Neutrophil (primary cell): ENCODE results near the gene ATXN1.

Experiments
- H3K27ac ChIP-seq: fragments of 200-600 bp; sonication (generic); 2 replicates; pipeline ENCODE4 v1.5.1; 2016; ENCODE audit warnings: mild to moderate bottlenecking, moderate library complexity
- H3K27me3 ChIP-seq: fragments of 200-600 bp; sonication (generic); 2 replicates; pipeline ENCODE4 v1.6.0; 2016; ENCODE audit warnings: mild to moderate bottlenecking
- H3K36me3 ChIP-seq: fragments of 200-600 bp; sonication (generic); 2 replicates; pipeline ENCODE4 v1.5.1; 2017
- H3K4me1 ChIP-seq, 2 experiments: fragments of 200-600 bp in 1 of 2; sonication (generic) in 1 of 2; 1 replicate in 1 of 2; 2 replicates in 1 of 2; pipeline versions ENCODE4 v1.5.1 to v1.6.1; 2013 to 2016; ENCODE audit warnings: low read depth in 1 of 2, low read length in 1 of 2, mild to moderate bottlenecking in 1 of 2, moderate library complexity in 1 of 2; ENCODE audit not compliant: control insufficient read depth in 1 of 2, insufficient read depth in 1 of 2
- H3K4me3 ChIP-seq, 2 experiments: fragments of 200-600 bp in 1 of 2; sonication (generic) in 1 of 2; 1 replicate in 1 of 2; 2 replicates in 1 of 2; pipeline ENCODE4 v1.5.1; 2013 to 2016; ENCODE audit warnings: low read depth in 1 of 2, low read length in 1 of 2, mild to moderate bottlenecking in 1 of 2, moderate library complexity in 1 of 2
- H3K9me3 ChIP-seq: fragments of 200-600 bp; sonication (generic); 2 replicates; pipeline ENCODE4 v1.5.1; 2016
- TF ChIP-seq, protein P1 (sequence below): fragments of 200-600 bp; sonication (generic); IDR thresholded peaks from 2 replicates; pipeline ENCODE4 v1.5.1; 2016; ENCODE audit warnings: antibody characterized with exemption

The ATXN1 gene

GRCh38 chr6:16295060-16295459 is 466.2 kb downstream of the ATXN1 start:
- TF ChIP-seq, protein P1, sequence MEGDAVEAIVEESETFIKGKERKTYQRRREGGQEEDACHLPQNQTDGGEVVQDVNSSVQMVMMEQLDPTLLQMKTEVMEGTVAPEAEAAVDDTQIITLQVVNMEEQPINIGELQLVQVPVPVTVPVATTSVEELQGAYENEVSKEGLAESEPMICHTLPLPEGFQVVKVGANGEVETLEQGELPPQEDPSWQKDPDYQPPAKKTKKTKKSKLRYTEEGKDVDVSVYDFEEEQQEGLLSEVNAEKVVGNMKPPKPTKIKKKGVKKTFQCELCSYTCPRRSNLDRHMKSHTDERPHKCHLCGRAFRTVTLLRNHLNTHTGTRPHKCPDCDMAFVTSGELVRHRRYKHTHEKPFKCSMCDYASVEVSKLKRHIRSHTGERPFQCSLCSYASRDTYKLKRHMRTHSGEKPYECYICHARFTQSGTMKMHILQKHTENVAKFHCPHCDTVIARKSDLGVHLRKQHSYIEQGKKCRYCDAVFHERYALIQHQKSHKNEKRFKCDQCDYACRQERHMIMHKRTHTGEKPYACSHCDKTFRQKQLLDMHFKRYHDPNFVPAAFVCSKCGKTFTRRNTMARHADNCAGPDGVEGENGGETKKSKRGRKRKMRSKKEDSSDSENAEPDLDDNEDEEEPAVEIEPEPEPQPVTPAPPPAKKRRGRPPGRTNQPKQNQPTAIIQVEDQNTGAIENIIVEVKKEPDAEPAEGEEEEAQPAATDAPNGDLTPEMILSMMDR: no peak
- Histone ChIP-seq H3K36me3 (no peaks in the 10 kb centered on the region), H3K27ac (no peak overlapping the region), H3K27me3 (no peaks in the 10 kb centered on the region), H3K4me1 (no peaks in the 10 kb centered on the region), H3K9me3 (no peaks in the 10 kb centered on the region), H3K4me3 (no peak overlapping the region)

DNA sequence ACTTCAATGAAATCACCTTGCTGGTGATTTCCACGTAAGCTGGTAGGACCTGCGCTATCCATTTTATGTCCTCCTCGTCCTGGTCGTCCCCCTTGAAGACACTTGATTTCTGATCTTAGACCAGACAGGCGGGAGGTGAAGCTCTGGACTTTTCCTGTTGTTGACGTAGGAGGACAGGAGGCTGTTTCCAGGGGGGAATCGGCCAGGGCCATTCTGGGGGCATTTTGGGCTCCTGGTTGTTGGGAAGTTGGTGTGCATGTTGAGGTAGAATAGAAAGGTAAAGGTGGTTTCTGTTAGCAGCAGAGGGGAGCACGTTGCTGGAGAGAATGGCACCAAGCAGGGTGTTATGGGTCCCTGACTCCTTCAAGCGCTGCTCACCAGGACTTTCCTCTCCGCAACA is 466.9 kb downstream of the ATXN1 start:
- Histone ChIP-seq H3K4me3 (no peak overlapping the region), H3K36me3 (no peaks in the 10 kb centered on the region), H3K9me3 (no peaks in the 10 kb centered on the region), H3K27me3 (no peaks in the 10 kb centered on the region), H3K27ac (no peak overlapping the region), H3K4me1 (no peaks in the 10 kb centered on the region)
- TF ChIP-seq, protein P1: no peak

GRCh38 chr6:16292942-16293341 is 468.3 kb downstream of the ATXN1 start:
- Histone ChIP-seq H3K9me3 (no peaks in the 10 kb centered on the region), H3K4me3 (no peak overlapping the region), H3K4me1 (no peaks in the 10 kb centered on the region), H3K36me3 (no peaks in the 10 kb centered on the region), H3K27me3 (no peaks in the 10 kb centered on the region), H3K27ac (no peak overlapping the region)
- TF ChIP-seq, protein P1: no peak

DNA sequence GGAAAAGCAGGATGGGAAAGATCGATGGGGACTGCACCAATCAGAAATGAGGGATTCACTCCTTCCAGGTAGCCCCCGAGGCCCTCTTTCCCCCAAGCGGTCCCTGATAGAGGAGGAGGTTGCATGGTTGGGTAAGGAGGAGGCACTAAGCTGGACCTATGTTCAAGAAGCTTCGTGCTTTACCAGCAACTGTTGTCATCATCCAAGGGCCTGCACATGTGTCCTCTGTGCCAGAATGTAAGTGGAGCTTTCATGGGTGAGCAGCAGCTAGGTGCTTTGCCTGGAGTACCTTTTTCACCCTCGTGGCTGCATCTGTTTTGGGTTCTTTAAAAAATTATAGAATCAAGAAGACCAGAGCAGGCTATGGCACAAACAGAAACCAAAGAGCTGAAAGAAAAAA is 468.8 kb downstream of the ATXN1 start:
- no peak overlapping the region for H3K4me3 ChIP-seq
- TF ChIP-seq, protein P1: no peak
- H3K9me3 ChIP-seq: no peaks in the 10 kb centered on the region
- H3K27me3 ChIP-seq: no peaks in the 10 kb centered on the region
- H3K27ac ChIP-seq: no peak overlapping the region
- H3K36me3 ChIP-seq: no peaks in the 10 kb centered on the region
- no peaks in the 10 kb centered on the region for H3K4me1 ChIP-seq

- H3K4me3 ChIP-seq: no peak overlapping the region
- H3K36me3 ChIP-seq: no peaks in the 10 kb centered on the region
- H3K4me1 ChIP-seq: no peaks in the 10 kb centered on the region
- no peaks in the 10 kb centered on the region for H3K27me3 ChIP-seq
- TF ChIP-seq, protein P1: no peak
- no peak overlapping the region for H3K27ac ChIP-seq
- H3K9me3 ChIP-seq: no peaks in the 10 kb centered on the region
These were observed 469.5 kb downstream of the ATXN1 start for GRCh38 chr6:16291739-16292138.

DNA sequence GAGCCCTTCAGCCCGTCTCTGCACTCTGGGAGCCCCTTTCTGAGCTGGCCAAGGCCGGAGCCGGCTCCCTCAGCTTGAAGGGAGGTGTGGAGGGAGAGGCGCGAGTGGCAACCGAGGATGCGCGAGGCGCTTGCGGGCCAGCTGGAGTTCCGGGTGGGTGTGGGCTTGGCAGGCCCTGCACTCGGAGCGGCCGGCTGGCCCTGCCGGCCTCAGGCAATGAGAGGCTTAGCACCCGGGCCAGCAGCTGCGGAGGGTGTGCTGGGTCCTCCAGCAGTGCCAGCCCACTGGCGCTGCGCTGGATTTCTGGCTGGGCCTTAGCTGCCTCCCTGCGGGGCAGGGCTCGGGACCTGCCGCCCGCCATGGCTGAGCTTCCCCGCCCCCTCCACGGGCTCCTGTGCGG is 473.1 kb downstream of the ATXN1 start:
- TF ChIP-seq, protein P1: no peak
- Histone ChIP-seq H3K9me3 (no peaks in the 10 kb centered on the region), H3K36me3 (no peaks in the 10 kb centered on the region)

More for the DNA sequence above, 473.1 kb downstream of the ATXN1 start:
- Histone ChIP-seq H3K27ac (no peak overlapping the region), H3K27me3 (no peaks in the 10 kb centered on the region), H3K4me1 (no peaks in the 10 kb centered on the region), H3K4me3 (no peak overlapping the region)
